Neuronal stem cell (in vitro differentiated cells): ENCODE measurements around the gene TRPM1.

Experiments
- DNase-seq: peaks from one replicate; pipeline ENCODE4 v3.0.0-alpha.2; 2013; ENCODE audit warnings: low spot score
- H2AFZ ChIP-seq: one replicate; pipeline ENCODE4 v1.6.1; 2013; ENCODE audit warnings: mild to moderate bottlenecking, low read length, inconsistent platforms
- H2AK5ac ChIP-seq: 2 replicates; pipeline ENCODE4 v1.6.1; 2013; ENCODE audit warnings: low read depth, mild to moderate bottlenecking, inconsistent platforms, low read length, moderate library complexity, mixed read lengths
- H2BK120ac ChIP-seq: 2 replicates; pipeline ENCODE4 v1.6.1; 2013; ENCODE audit warnings: low read depth, mild to moderate bottlenecking, inconsistent platforms, low read length, moderate library complexity, mixed read lengths
- H2BK12ac ChIP-seq: one replicate; pipeline ENCODE4 v1.6.1; 2013; ENCODE audit warnings: low read length, inconsistent platforms
- H2BK15ac ChIP-seq: 2 replicates; pipeline ENCODE4 v1.6.1; 2013; ENCODE audit warnings: mild to moderate bottlenecking, low read length, inconsistent platforms, mixed read lengths
- H2BK5ac ChIP-seq: one replicate; pipeline ENCODE4 v1.6.1; 2013; ENCODE audit warnings: inconsistent platforms, mild to moderate bottlenecking, low read length, moderate library complexity
- H3K14ac ChIP-seq: one replicate; pipeline ENCODE4 v1.6.1; 2013; ENCODE audit warnings: low read length, inconsistent platforms
- H3K18ac ChIP-seq: 2 replicates; pipeline ENCODE4 v1.6.1; 2013; ENCODE audit warnings: low read length, inconsistent platforms
- H3K23ac ChIP-seq: 2 replicates; pipeline ENCODE4 v1.6.1; 2013; ENCODE audit warnings: low read depth, mild to moderate bottlenecking, mixed read lengths, low read length, inconsistent platforms; ENCODE audit not compliant: poor library complexity
- H3K27ac ChIP-seq: replicated peaks from 3 replicates; pipeline ENCODE4 v1.5.1; 2013; ENCODE audit warnings: low read length, inconsistent platforms
- H3K27me3 ChIP-seq, 3 experiments: 2 replicates each; pipeline ENCODE4 v1.6.1; 2013; ENCODE audit warnings: low read length in 3 of 3, mild to moderate bottlenecking in 2 of 3, inconsistent platforms in 1 of 3, low read depth in 1 of 3, mixed read lengths in 1 of 3, moderate library complexity in 1 of 3; ENCODE audit not compliant: control insufficient read depth in 3 of 3, insufficient read depth in 3 of 3
- H3K36me3 ChIP-seq, 2 donors: replicated peaks in 1 of 2; 2 replicates each; pipeline ENCODE4 v1.6.1; 2013; ENCODE audit warnings: low read length in 2 of 2; ENCODE audit not compliant: control insufficient read depth in 2 of 2, insufficient read depth in 2 of 2
- H3K4ac ChIP-seq: 2 replicates; pipeline ENCODE4 v1.6.1; 2013; ENCODE audit warnings: inconsistent platforms, mild to moderate bottlenecking, low read length, moderate library complexity
- H3K4me1 ChIP-seq, 2 donors: 1 replicate in 1 of 2; 2 replicates in 1 of 2; pipeline ENCODE4 v1.6.1; 2013; ENCODE audit warnings: low read length in 2 of 2, low read depth in 1 of 2; ENCODE audit not compliant: control insufficient read depth in 2 of 2, insufficient read depth in 1 of 2
- H3K4me2 ChIP-seq: one replicate; pipeline ENCODE4 v1.6.1; 2013; ENCODE audit warnings: mild to moderate bottlenecking, low read length, inconsistent platforms; ENCODE audit not compliant: insufficient read depth, poor library complexity, severe bottlenecking
- H3K4me3 ChIP-seq, 2 donors: 2 replicates each; pipeline ENCODE4 v1.5.1; 2013; ENCODE audit warnings: low read length in 2 of 2, mild to moderate bottlenecking in 2 of 2, inconsistent platforms in 1 of 2, moderate library complexity in 1 of 2
- H3K79me1 ChIP-seq: one replicate; pipeline ENCODE4 v1.6.1; 2013; ENCODE audit warnings: low read depth, mild to moderate bottlenecking, inconsistent platforms, low read length, moderate library complexity
- H3K9ac ChIP-seq: one replicate; pipeline ENCODE4 v1.6.1; 2013; ENCODE audit warnings: mild to moderate bottlenecking, low read depth, low read length, inconsistent platforms; ENCODE audit not compliant: poor library complexity
- H3K9me3 ChIP-seq, 2 donors: replicated peaks in 1 of 2; 2 replicates each; pipeline versions ENCODE3 to v1.6.1; 2013; ENCODE audit warnings: low read length in 2 of 2, mild to moderate bottlenecking in 2 of 2, inconsistent platforms in 1 of 2, low read depth in 1 of 2, mixed read lengths in 1 of 2, moderate library complexity in 1 of 2; ENCODE audit not compliant: control insufficient read depth in 2 of 2, insufficient read depth in 1 of 2
- H4K8ac ChIP-seq: one replicate; pipeline ENCODE4 v1.6.1; 2013; ENCODE audit warnings: low read depth, mild to moderate bottlenecking, inconsistent platforms, low read length, moderate library complexity
- H4K91ac ChIP-seq: one replicate; pipeline ENCODE4 v1.6.1; 2013; ENCODE audit warnings: low read length, low read depth, mild to moderate bottlenecking, inconsistent platforms; ENCODE audit not compliant: poor library complexity
- WGBS, 2 donors: extraction: QIAGEN DNeasy Blood & Tissue Kit; methylation state at CpG; one replicate each; pipeline ENCODE4 v1.1.7; 2013; ENCODE audit warnings: missing lambda C conversion rate in 2 of 2, mixed read lengths in 1 of 2; ENCODE audit not compliant: insufficient read length in 2 of 2, insufficient replicate concordance in 1 of 2; ENCODE audit errors: extremely low coverage in 2 of 2; 5-methylcytosine and 5-hydroxymethylcytosine counted together

Gene TRPM1

DNA sequence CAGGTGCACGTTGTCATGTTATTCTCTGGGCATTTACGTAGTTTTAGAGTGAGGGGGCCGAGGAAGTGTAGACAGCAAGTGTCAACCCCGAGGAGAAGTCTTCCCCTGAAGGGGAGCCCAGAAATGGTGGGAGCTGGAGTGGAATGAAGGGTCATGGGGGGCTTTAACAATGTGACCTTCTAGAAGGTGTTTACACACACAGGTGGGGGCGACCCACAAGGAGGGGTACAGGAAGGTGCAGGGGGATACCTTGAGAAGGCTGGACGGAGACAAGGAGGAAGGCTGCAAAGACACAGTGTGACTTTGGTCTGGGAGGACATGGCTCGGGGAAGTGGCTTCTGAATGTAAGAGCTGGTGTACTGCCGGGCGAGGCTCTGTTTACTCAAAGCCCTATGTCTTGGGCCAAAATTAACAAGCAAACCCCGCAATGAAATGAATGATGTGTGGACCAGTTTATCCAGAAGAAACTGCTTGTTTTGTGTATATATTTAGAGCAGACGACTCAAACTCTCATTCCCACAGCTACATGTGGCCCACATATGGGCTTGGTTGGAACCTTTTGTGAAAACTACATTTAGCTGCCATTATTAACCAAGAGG is 18.7 kb downstream of the TRPM1 start:
- Histone ChIP-seq H3K9me3 (no peaks in the 10 kb centered on the region), H2BK120ac (no peak overlapping the region), H2AFZ (no peak overlapping the region), H3K4ac (no peak overlapping the region), H3K4me1 (peaks cover 0 to 8% of the 10 kb centered on the region in 2 donors), H2BK5ac (no peak overlapping the region), H2AK5ac (no peak overlapping the region), H2BK15ac (no peak overlapping the region), H4K91ac (no peak overlapping the region), H3K27me3 (no peaks in the 10 kb centered on the region), H3K4me3 (no peak overlapping the region), H3K79me1 (no peaks in the 10 kb centered on the region), H4K8ac (no peak overlapping the region), H3K27ac (no peak overlapping the region), H3K36me3 (no peaks in the 10 kb centered on the region), H3K9ac (no peak overlapping the region), H3K4me2 (no peak overlapping the region), H3K14ac (no peak overlapping the region), H3K18ac (no peak overlapping the region), H3K23ac (no peak overlapping the region), H2BK12ac (no peak overlapping the region)
- no CpG with 5 or more reads among the region's 11 CpGs for WGBS, 2 donors
- no peak for DNase-seq

DNA sequence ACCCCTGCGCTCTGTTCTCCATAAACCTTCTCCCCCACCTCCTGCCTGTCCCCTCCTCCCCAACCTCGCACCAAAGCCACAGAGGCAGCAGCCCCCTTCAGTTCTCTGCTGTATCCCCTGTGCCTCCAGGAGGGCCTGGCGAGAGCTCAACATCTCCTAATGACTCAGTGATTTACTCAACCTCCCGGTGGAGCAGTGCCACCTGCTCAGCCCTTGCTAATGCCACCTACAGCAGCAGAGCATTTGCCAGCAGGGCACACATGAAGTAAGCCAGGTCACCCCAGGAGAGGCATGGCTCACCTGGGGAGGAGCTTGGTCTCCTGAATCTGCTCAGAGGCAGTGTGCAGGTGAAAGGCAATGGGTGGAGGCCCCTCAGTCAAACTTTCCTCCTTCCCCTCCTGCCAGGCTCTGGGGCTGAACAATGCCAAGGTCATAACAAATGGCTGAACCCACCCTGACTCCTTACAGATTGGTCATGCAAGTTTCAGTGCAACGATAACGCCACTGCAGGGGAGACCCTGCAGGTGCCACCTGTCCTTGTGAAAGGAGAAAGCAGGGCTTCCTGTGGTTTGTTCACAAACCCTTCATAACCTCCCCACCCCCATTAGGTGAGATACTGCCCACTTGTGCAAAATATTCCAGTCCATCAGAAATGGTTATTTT is 19.8 kb downstream of the TRPM1 start:
- Histone ChIP-seq H3K79me1 (no peaks in the 10 kb centered on the region), H3K4me1 (peaks cover 0 to 11% of the 10 kb centered on the region in 2 donors), H3K36me3 (no peaks in the 10 kb centered on the region), H3K9ac (no peak overlapping the region), H4K91ac (no peak overlapping the region), H3K27ac (no peak overlapping the region), H2AFZ (no peak overlapping the region), H2BK120ac (no peak overlapping the region), H3K18ac (peak overlapping the region; percentile 63), H3K27me3 (peaks cover 0 to 2% (median 0%) of the 10 kb centered on the region in 3 experiments), H2BK12ac (no peak overlapping the region), H3K4me2 (no peak overlapping the region), H3K14ac (no peak overlapping the region), H2BK15ac (peak overlapping the region; percentile 64), H2BK5ac (no peak overlapping the region), H3K4ac (no peak overlapping the region), H3K9me3 (no peaks in the 10 kb centered on the region), H3K23ac (no peak overlapping the region), H2AK5ac (peak overlapping the region; percentile 42), H4K8ac (no peak overlapping the region), H3K4me3 (no peak overlapping the region)
- WGBS, 2 donors: no CpG with 5 or more reads among the region's 6 CpGs
- no peak for DNase-seq

DNA sequence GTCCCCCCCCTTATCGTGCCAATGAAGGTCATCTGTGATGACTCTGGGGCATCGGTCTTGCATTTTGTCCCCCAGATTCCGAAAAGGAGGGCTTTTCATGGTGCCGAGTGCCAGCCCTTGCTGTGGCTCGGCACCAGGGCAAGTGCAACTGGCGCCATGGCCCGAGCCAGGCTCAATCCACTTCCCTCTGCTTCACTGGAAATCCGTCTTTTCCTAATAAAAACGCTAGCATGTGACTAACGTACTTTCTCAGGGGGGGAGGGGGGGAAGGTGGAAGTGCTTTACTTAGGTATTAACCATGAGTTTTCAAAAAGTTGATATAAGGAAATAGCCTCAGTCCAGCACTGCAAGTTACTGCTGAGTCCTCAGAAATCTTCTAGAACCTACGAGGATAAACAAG is 20.5 kb downstream of the TRPM1 start:
- H2AK5ac ChIP-seq: no peak overlapping the region

DNA sequence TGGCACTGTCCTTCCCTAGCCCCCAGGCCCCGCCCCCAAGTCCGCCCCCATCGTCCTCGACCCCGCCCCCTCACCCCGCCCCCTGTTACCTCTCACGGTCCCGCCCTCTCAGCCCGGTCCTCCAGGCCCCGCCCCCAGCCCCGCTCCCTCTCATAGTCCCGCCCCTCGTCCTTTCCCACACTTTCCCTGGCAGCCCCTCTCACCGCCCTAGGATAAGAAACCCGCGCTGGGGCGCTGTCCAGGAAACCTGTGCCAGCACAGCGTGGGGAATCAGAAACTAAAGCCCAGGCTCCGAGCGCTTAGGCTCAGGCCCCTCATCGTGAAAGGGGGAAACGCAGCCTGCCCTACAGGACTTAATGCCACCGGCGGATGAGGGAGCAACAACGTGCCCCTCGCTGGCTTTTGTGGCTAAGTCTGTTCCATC is 20.9 kb downstream of the TRPM1 start:
- H3K27me3 ChIP-seq: peaks cover 0 to 2% (median 0%) of the 10 kb centered on the region in 3 experiments
- no peak overlapping the region for H3K9ac ChIP-seq
- H3K18ac ChIP-seq: peak overlapping the region; percentile 8
- H3K4me2 ChIP-seq: peak overlapping the region; percentile 59
- no peak overlapping the region for H3K27ac ChIP-seq
- H2BK5ac ChIP-seq: no peak overlapping the region
- H2AK5ac ChIP-seq: no peak overlapping the region
- no peak overlapping the region for H3K14ac ChIP-seq
- no peak overlapping the region for H4K8ac ChIP-seq
- no peaks in the 10 kb centered on the region for H3K36me3 ChIP-seq
- no peak overlapping the region for H3K23ac ChIP-seq
- no peak overlapping the region for H3K4ac ChIP-seq
- no peaks in the 10 kb centered on the region for H3K9me3 ChIP-seq
- H4K91ac ChIP-seq: no peak overlapping the region
- peaks cover 0 to 11% of the 10 kb centered on the region in 2 donors for H3K4me1 ChIP-seq
- WGBS, 2 donors: no CpG with 5 or more reads among the region's 26 CpGs
- H3K4me3 ChIP-seq: peak overlapping the region in 1 of 2 donors; percentile 36
- peak overlapping the region; percentile 22 for H2AFZ ChIP-seq
- no peak overlapping the region for H2BK12ac ChIP-seq
- no peak overlapping the region for H2BK15ac ChIP-seq
- DNase-seq: peak; percentile 71
- no peaks in the 10 kb centered on the region for H3K79me1 ChIP-seq
- H2BK120ac ChIP-seq: no peak overlapping the region

More for the DNA sequence above, 20.5 kb downstream of the TRPM1 start:
- H3K14ac ChIP-seq: no peak overlapping the region
- peaks cover 0 to 2% (median 0%) of the 10 kb centered on the region in 3 experiments for H3K27me3 ChIP-seq
- H3K9ac ChIP-seq: no peak overlapping the region
- no peak overlapping the region for H2BK5ac ChIP-seq
- H2AFZ ChIP-seq: peak overlapping the region; percentile 22
- H3K4ac ChIP-seq: no peak overlapping the region
- H3K36me3 ChIP-seq: no peaks in the 10 kb centered on the region
- H3K79me1 ChIP-seq: no peaks in the 10 kb centered on the region
- H4K8ac ChIP-seq: no peak overlapping the region
- H2BK120ac ChIP-seq: no peak overlapping the region
- H3K23ac ChIP-seq: no peak overlapping the region
- no peak for DNase-seq
- no peak overlapping the region for H2BK15ac ChIP-seq
- no CpG with 5 or more reads among the region's 11 CpGs for WGBS, 2 donors
- no peak overlapping the region for H3K27ac ChIP-seq
- H3K18ac ChIP-seq: peak overlapping the region; percentile 8
- H3K4me2 ChIP-seq: no peak overlapping the region
- H3K4me1 ChIP-seq: peaks cover 0 to 11% of the 10 kb centered on the region in 2 donors
- no peaks in the 10 kb centered on the region for H3K9me3 ChIP-seq
- H3K4me3 ChIP-seq: peak overlapping the region in 1 of 2 donors; percentile 36
- no peak overlapping the region for H4K91ac ChIP-seq
- no peak overlapping the region for H2BK12ac ChIP-seq
